ENCODE results near the gene DHX40.
"Not testable (repeated sequence)": the region's sequence is repeated elsewhere in the genome, so short reads cannot be mapped to it uniquely, and the experiment has no call there.

The DHX40 gene

DNA sequence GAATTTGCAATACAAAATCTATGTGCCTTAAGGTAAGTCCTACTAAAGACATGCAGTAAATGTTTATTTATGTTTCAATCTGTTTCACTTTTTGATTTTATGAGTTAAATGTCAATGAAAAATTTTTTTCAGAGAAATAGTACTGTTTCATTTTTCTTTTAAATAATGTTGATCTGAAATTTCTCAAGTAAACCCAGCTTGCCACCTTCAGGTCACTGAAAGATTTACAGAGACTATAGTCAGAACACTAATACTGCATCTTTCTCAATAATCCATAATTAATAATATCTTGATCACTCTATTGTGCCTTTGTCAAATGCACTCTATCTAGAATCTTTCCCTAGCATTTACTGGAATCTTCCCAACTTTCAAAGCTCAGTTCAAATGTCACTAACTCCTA lies 6.5 kb upstream of the DHX40 start:
- DNase-seq (ENCODE audit: low read depth), result peak; percentile 10

DNA sequence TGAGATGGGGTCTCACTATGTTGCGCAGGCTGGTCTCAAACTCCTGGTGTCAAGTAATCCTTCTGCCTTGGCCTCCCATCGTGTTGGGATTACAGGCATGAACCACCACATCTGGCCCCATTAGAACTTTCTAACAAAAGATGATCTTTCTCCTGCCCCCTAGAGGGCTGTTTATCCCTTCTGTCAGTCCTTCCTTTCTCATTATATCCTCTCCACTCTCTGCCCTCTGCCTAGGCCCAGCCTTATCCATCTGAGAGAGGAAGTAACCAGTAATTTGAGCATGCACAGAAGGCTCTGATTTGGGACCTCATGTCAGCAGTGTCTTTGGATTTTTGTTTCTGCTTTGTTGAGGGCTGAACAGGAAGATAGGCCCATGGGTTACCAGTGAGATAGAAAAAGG lies 4.4 kb upstream of the DHX40 start:
- no peak for DNase-seq (ENCODE audit: low read depth)

DNA sequence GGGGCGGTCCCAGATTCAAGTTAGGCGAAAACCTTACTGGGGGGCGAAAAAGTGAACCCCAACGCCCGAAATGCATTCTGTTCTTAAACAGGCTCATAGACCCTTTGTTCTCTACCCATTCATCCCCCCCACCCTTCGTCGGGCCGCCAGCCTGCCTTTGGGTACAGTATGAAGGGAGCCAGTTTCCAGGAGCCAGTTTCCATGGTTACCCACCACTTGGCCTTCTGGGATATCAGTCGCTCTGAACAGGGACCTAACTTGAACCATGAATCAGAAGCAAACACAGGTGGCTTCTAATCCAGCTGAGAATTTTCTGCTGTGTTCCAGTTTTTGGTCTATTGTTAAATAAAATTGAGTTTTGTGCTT lies 532 bp downstream of the DHX40 start:
- peak; percentile 67 for DNase-seq (ENCODE audit: low read depth)

DNA sequence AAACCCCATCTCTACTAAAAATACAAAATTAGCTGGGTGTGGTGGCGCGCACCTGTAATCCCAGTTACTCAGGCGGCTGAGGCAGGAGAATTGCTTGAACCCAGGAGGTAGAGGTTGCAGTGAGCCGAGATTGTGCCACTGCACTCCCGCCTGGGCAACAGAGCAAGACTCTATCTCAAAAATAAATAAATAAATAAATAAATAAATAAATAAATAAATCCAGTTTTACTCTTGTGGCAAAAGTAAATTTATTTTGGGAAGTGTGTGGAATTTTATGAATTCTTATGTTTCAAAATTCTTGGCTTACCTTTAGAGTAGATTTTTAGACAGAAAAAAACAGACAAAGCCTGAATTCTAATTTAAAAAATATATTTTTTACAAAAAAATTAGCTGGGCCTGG lies 3.7 kb downstream of the DHX40 start:
- DNase-seq (ENCODE audit: low read depth), result not testable (repeated sequence)

DNA sequence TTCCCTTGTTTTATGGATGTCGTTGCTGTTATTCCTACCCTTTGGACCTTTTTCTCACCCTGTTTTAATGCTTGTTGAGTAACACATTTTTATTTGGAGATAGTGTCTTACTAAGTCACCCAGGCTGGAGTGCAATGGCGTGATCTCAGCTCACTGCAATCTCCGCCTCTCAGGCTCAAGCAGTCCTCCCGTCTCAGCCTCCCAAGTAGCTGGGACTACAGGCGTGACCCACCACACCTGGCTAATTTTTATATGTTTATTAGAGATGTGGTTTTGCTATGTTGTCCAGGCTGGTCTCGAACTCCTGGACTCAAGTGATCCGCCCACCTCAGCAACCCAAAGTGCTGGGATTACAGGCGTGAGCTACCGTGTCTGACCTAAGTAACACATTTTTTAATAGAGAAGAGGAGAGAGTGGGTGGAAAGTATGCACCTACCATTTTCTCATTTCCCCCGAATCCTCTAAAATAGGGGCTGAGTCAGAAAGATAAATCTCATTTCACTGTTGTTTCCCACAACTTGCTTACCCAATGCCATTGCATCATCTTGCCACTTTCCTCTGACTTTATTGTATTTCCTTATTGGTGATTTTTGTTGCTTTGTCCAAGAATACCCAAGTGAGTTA lies 7.0 kb downstream of the DHX40 start:
- DNase-seq (ENCODE audit: low read depth), result peak; percentile 18

DNA sequence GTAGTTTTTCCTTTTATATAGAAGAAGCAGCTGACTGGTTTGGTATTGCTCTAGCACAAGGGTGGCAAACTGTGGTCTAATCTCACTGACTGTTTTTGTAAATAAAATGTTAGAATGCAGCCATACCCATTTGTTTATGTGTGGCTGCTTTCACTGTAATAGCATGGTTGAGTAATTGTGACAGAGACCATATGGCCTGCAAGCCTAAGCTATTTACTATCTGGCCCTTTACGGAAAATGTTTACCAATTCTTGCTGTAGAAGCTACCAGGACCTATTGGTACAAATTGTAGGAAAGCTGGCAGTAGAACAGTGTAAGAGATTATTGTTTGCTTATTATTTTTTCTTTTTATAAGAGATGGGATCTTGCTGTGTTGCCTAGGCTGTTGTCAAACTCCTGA lies 18.8 kb downstream of the DHX40 start:
- not testable (repeated sequence) for DNase-seq (ENCODE audit: low read depth)

DNA sequence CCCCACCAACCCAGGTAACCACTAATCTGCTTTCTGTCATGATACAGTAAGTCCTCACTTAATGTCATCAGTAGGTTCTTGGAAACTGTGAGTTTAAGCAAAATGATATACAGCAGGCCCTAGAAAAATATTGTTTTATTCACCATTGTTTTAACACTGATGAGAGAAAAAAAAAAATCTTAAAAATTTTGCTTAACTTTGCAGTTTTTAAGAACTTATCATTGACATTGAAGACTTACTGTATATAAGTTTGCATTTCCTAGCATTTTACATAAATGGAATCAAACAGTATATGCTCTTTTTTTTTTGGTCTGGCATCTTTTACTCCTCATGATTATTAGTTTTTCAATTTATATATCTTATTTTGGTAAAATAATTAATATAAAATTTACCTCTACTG lies 34.8 kb downstream of the DHX40 start:
- DNase-seq (ENCODE audit: low read depth), result no peak

DNA sequence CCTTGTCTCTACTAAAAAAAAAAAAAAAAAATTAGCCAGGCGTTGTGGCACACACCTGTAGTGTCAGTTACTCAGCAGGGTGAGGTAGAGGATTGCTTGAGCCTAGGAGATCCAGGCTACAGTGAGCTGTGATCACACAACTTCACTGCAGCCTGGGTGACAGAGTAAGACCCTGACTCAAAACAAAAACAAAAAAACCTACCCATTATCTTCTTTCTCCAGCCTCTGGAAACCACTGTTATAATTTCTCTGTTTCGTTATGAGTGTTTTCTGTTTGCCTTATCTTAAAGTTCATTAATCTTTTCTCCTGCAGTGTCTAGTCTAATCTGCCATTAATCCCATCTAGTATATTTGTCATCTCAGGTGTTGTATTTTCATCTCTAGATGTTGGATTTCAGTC lies 35.7 kb downstream of the DHX40 start:
- no peak for DNase-seq (ENCODE audit: low read depth)

DNA sequence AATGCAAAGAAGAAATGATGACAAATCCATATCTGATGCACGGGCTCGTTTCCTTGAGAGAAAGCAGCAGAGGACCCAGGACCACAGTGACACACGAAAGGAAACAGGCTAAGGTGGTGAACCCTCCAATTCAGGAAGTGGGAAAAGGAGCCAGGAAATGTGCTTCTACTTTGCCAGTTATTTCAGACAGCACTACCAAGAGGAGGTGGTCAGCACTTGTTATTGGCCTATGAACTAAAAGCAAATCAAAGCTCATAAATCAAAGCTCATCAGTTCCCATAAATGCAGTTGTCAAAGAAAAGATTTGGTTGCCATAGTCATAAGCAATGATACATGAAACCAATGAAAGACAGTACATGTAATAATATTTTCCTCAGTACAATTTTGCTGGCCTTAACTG lies 41.7 kb downstream of the DHX40 start:
- no peak for DNase-seq (ENCODE audit: low read depth)

DNA sequence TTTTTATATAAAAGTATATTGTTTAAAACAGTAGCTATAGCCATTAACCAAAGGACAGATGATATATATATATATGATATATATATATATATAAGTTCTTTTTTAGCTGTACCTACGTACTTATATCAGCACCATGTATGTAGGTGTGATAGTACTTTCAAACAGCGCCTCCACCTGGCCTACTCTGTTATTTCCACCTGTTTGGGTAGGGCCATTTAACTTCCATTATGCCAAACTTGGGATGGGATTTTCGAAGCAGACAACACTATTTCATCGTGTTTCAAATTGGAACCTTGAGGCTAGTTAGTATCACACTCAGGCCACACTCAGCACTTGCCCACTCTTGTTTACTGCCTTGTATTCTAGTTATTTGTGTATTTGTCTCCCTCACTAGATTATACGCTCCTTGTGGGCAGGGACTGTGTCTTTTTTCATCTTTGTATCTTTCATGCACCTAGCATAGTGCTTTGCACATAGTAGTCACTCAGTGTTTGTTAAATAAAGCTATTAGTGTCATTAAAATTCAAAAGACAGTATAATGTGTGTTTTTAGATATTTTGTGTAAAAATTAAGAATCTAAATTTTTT lies 42.5 kb downstream of the DHX40 start:
- DNase-seq (ENCODE audit: low read depth), result no peak

DNA sequence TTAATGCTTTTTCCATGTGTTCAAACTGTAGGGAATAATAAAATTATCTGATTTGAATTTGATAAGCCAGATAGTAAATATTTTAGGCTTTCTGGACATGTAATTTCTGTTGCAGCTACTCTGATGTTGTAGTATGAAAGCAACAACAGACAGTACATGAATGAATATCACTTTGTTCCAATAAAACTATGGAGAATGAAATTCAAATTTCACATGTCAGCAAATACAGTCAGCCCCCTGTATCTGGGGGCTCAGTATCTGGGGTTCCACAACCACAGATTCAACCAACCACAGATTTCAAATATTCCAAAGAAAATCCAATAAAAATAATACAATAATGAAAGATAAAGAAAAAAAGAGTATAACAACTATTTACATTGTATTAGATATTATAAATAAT lies 46.1 kb downstream of the DHX40 start:
- DNase-seq (ENCODE audit: low read depth), result no peak

DNA sequence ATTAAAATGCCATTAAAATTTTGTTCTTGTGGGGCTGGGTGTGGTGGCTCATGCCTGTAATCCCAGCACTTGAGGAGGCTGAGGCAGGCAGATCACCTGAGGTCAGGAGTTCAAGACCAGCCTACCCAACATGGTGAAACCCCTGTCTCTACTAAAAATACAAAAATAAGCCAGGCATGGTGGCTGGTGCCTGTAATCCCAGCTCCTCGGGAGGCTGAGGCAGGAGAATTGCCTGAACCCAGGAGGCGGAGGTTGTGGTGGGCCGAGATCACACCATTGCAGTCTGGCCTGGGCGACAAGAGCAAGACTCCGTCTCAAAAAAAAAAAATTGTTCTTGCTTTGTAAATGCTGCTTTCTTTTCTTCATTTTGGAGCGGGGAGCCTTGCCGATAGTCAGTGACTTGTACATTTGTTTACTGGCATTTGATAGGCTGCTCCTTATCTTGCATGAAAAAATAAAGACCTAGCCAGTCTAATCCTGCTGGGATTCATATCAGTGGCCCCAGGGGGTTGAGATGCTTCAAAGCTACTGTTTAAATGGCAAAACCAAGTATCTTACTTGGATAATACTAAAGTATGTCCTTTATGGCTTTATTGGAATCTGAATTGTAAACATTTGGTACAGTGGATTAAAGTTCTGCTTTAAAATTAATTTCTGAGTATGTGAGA lies 51.0 kb downstream of the DHX40 start:
- no peak for DNase-seq (ENCODE audit: low read depth)

DNA sequence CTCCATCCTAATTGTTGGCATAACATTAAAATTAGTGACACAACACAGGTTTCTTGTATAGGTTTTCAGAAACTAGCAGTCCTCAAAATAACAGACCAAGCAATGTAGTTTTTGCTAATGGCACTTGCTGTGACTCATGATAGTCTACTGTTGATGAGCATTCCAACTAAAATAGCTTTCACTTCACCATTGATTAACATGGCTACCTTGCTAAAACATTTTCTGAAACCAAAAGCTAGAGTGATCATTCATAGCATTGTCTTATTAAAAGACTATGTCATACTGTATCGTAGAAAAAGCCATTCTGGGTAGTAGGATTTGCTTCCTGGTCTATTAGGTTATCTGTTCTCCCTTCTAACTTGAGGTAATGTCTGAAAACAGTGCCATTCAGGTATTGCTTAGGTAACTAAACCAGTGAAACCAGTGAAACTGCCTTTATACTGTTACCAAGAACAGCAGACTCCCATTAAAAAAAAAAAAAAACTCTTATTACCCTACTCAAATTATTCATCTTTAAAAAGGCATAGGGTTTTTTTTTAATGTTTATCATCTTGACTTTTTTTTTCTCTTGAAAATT lies 51.8 kb downstream of the DHX40 start:
- DNase-seq (ENCODE audit: low read depth), result no peak

DNA sequence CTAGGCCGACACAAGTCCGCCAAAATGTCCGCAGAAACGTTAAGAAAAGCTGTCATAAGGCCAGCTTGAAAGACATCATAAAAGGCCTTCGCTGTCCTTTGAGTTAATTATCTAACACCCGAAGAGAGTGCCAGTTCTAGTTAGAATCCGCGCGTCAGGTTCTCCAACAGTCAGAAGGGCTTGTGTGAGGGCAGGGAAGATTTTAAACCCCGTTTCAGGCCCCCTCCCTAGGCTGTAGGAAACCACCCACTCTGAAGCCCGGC lies 53.6 kb downstream of the DHX40 start:
- no peak for DNase-seq (ENCODE audit: low read depth)

DNA sequence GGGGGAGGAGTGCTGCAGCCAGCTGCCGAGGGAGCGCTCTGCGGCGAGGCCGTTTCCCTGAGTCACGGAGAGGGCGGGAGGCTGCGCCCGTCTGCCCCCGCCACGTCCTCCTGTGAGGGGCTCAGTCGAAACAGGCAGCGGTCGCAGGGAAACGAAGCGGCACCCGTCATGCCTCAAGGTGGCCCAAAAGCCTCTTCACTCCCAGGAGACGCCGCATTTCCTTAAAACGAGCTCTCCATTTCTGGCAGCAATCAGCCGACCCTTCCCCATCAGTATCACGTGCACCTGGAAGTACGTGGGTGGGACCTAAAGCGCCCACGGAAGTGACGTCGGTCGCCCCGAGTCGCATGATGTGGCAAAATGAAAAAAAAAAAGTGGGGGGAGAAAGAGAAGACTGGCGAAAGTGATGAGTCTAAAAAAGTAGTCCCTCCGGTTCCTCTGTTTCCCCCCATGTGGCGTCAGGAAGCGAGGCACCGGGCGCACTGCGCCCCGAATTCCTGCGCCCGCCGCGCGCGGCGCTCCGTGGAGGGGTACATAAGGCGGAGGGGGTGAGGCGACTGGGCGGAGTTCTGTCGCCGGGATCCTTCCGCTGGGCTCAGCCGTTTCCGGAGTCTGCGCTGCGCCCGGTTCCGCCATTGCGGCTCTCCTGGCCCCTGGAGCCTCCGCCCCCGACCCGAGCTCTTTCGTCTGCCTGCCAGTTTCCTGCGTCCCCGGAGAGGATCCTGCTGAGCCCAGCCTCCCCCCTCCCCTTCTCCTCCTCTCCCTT lies 54.1 kb downstream of the DHX40 start, which contains the start of gene CLTC:
CLTC (plus strand) TSS at position 598 of the 766 bp plus-strand sequence. CDS start 237 bp downstream, outside the sequence.
- peak; percentile 94 for DNase-seq (ENCODE audit: low read depth)

DNA sequence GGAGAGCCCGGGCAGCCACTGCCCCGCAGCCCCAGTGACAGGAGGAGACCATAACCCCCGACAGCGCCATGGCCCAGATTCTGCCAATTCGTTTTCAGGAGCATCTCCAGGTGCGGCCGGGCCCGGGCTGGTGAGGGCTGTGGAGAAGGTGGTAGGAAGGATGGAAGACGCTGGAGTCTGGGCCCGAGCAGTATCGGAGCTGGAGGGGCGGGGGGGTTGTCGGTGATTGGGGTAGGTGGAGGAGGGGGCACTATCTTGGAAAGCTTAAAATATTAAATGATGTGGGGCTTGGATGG lies 54.6 kb downstream of the DHX40 start:
- DNase-seq (ENCODE audit: low read depth), result no peak

DNA sequence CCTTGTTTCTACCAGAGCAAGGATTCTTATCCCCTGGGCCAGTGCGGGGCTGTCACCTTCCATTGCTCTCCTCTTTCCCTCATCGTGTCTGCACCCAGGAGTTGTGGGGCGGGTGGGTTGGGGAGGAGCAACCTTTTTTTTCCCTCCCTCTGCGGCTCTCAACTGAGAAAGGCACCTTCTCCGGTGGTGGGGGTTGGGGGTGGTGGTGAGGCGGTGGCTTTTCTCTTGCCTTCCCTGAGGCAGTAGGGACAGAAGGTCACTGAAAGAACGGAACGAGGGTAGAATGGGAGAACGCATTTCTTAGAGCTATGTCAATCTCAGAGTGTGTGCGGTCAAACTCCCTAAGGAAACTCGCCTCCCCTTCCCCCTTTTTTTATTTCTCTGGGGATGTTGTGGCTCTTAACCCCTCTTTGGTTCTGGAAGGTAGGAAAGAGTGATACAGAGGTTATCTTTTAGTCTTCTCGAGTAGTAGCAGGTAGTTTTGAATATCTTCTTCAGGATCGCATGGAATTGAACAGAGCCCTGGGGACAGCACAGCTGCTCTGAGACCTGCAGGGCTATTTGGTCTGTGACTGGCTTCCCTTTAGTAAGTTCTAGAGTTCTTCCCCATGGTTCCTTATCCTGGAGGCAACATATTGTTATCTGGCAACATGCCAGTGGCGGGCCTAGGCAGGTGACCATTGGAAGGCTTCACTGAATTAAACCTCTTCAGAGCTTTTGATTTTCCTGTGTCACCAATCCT lies 55.3 kb downstream of the DHX40 start:
- DNase-seq (ENCODE audit: low read depth), result no peak

DNA sequence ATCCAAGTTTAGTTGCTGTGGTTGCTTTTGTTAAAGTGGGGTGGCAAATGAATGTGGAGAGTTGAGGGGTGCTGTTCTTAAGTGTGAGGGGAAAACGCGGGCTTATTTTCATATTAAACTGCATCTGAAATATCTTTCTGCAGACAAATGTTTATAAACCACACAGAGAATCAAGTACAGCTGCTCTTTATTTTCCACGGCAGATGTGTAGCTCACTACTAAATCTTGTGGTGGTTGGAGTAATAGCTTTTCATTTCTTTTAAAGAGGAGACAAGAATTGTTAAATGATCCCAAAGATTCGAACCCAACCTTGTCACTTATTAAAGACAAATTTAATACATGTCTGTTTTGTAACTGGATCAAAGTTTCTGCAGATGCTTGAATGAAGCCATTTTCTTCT lies 56.4 kb downstream of the DHX40 start:
- no peak for DNase-seq (ENCODE audit: low read depth)

DNA sequence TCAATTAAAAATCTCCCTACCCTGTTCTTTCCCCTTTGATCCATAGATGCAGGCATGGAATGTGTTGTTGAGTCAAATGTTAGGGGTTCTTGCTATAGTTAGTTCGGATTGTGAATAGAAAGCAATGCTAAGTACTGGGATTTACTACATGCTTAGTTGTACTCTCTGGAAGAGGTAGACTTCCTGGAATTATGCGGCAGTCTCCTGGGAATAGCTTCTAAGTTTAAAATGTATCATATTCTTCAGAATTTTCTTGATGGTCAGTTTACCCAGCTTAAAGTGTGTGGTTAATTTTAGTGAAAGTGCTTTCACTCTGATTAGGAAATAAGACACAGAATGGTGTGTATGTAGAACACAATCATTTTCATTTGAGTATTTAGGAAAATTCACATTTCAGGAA lies 57.7 kb downstream of the DHX40 start:
- no peak for DNase-seq (ENCODE audit: low read depth)

DNA sequence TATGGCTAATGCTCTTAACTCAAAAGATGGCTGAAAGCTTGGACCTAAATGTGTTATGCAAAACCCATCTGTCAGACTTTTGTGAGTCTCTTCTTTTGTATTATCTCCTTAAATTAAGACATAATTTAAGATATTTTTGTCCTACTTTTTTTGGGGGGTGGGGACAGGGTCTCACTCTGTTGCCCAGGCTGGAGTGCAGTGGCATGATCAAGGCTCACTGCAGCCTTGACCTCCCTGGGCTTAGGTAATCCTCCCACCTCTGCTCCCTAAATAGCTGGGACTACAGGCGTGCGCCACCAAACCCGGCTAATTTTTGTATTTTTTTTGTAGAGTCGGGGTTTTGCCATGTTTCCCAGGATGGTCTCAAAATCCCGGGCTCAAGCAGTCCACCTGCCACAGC lies 61.3 kb downstream of the DHX40 start:
- DNase-seq (ENCODE audit: low read depth), result no peak

DNA sequence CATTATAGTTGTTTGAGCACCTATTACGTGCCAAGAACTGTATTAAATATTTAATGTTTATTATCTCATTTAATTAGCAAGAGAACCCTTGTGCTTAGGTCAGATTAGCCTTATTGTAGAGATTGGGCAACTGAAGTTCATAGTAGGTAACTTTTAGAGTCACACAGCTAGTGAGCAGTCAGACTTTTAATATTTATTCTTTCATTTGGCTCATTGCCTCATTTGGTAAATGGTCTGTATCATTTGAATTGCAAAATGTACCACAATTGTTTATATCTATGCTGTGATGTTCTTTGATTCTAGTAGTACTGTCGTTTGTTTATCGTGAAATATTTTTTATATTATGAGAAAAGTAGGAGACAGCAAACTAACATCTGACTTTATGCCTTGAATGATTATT lies 61.9 kb downstream of the DHX40 start:
- DNase-seq (ENCODE audit: low read depth), result no peak

DNA sequence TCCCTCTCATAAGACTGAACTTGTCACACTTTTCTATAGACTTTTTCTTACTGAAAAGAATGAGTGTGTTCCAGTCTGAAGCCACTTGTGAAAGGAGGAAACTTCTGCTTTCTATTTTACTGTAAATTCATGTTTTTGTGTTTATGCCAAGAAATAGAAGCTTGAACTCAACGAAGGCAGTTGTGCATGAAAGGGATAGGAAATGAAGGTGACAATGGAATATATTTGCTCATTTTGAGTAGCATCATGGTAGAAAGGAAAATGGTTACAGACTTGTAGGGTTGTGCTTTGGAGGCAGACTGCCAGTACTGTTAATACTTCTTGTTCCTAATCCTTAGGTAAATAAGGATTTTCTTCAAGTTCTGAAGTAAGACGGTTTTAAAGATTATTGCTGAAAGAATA lies 62.4 kb downstream of the DHX40 start:
- no peak for DNase-seq (ENCODE audit: low read depth)

All from stromal cell of bone marrow (primary cell).